Nephron progenitor cell (in vitro differentiated cells): Measurements from ENCODE around the gene BPIFB4.

Source experiments
- DNase-seq: peaks from one replicate; pipeline ENCODE4 v3.0.0; 2021
- H3K27ac Mint-ChIP-seq: 2 replicates; pipeline ENCODE4 v1.8.0; 2021; ENCODE audit warnings: mild to moderate bottlenecking, moderate library complexity, mixed read lengths
- H3K27me3 Mint-ChIP-seq: 2 replicates; pipeline ENCODE4 v1.8.0; 2021; ENCODE audit warnings: mild to moderate bottlenecking, low read depth, mixed read lengths; ENCODE audit not compliant: poor library complexity
- H3K36me3 Mint-ChIP-seq: 2 replicates; pipeline ENCODE4 v1.8.0; 2021; ENCODE audit warnings: low read depth, mixed read lengths
- H3K4me1 Mint-ChIP-seq: 2 replicates; pipeline ENCODE4 v1.8.0; 2021; ENCODE audit warnings: mixed read lengths
- H3K4me3 Mint-ChIP-seq: 2 replicates; pipeline ENCODE4 v1.8.0; 2021; ENCODE audit warnings: mild to moderate bottlenecking, moderate library complexity, mixed read lengths
- H3K9me3 Mint-ChIP-seq: 2 replicates; pipeline ENCODE4 v1.8.0; 2021; ENCODE audit warnings: mild to moderate bottlenecking, moderate library complexity, mixed read lengths
- CTCF ChIP-seq: fragments of 200-600 bp; sonication (generic); IDR thresholded peaks from 2 replicates; pipeline ENCODE4 v1.5.0; 2021; ENCODE audit warnings: antibody characterized with exemption

The BPIFB4 gene

GRCh38 chr20:33069673-33070072, 9.8 kb upstream of the BPIFB4 start:
- Mint-ChIP-seq H3K4me3 (no peak overlapping the region), H3K36me3 (no peaks in the 10 kb centered on the region), H3K9me3 (no peaks in the 10 kb centered on the region), H3K27me3 (peaks cover 23% of the 10 kb centered on the region), H3K27ac (no peak overlapping the region), H3K4me1 (no peaks in the 10 kb centered on the region)
- no peak for DNase-seq
- TF ChIP-seq CTCF: no peak

- Mint-ChIP-seq H3K27ac (no peak overlapping the region), H3K9me3 (no peaks in the 10 kb centered on the region), H3K4me3 (no peak overlapping the region), H3K4me1 (peaks cover 4% of the 10 kb centered on the region), H3K36me3 (no peaks in the 10 kb centered on the region), H3K27me3 (peaks cover 27% of the 10 kb centered on the region)
- DNase-seq: no peak
- no peak for TF ChIP-seq CTCF
Measured at GRCh38 chr20:33070111-33071053, 9.1 kb upstream of the BPIFB4 start.

- H3K27me3 Mint-ChIP-seq: peaks cover 27% of the 10 kb centered on the region
- no peaks in the 10 kb centered on the region for H3K9me3 Mint-ChIP-seq
- no peak for TF ChIP-seq CTCF
- H3K36me3 Mint-ChIP-seq: no peaks in the 10 kb centered on the region
- no peak overlapping the region for H3K27ac Mint-ChIP-seq
- DNase-seq: no peak
- H3K4me1 Mint-ChIP-seq: peaks cover 9% of the 10 kb centered on the region
- no peak overlapping the region for H3K4me3 Mint-ChIP-seq
Measured at GRCh38 chr20:33071198-33071597, 8.2 kb upstream of the BPIFB4 start.

GRCh38 chr20:33072362-33072761, 7.1 kb upstream of the BPIFB4 start:
- Mint-ChIP-seq H3K36me3 (no peaks in the 10 kb centered on the region), H3K4me3 (no peak overlapping the region), H3K27ac (no peak overlapping the region), H3K27me3 (peaks cover 31% of the 10 kb centered on the region), H3K9me3 (no peaks in the 10 kb centered on the region), H3K4me1 (peaks cover 9% of the 10 kb centered on the region)
- no peak for DNase-seq
- no peak for TF ChIP-seq CTCF

GRCh38 chr20:33072813-33073212, 6.6 kb upstream of the BPIFB4 start:
- H3K4me3 Mint-ChIP-seq: no peak overlapping the region
- DNase-seq: no peak
- no peak overlapping the region for H3K27ac Mint-ChIP-seq
- H3K4me1 Mint-ChIP-seq: peaks cover 9% of the 10 kb centered on the region
- H3K36me3 Mint-ChIP-seq: no peaks in the 10 kb centered on the region
- TF ChIP-seq CTCF: no peak
- H3K9me3 Mint-ChIP-seq: no peaks in the 10 kb centered on the region
- H3K27me3 Mint-ChIP-seq: peaks cover 31% of the 10 kb centered on the region

- Mint-ChIP-seq H3K36me3 (no peaks in the 10 kb centered on the region), H3K4me3 (no peak overlapping the region), H3K27me3 (peaks cover 30% of the 10 kb centered on the region), H3K27ac (no peak overlapping the region), H3K4me1 (peaks cover 9% of the 10 kb centered on the region), H3K9me3 (no peaks in the 10 kb centered on the region)
- no peak for DNase-seq
- TF ChIP-seq CTCF: no peak
Measured at GRCh38 chr20:33074675-33075074, 4.8 kb upstream of the BPIFB4 start.
